ENCODE measurements around the gene SDE2.

Gene SDE2

DNA sequence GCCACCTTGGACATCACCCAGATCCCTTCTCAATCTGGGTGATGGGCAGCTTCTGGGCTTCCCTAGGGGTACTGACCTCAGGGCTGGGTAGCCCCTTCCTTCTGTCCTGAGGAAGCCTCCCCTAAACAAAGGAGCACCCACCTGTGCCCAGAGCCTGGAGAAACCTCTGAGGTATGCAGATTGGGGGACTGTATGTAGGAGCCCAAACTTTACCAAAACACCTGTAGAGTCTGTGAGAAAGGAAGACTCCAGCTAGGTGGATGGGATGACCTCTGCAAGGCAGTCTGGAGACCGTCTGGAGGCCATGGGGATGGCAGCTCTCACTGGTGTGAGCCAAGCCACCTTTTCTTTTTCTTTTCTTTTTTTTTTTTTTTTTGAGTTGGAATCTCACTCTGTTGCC, 44.4 kb downstream of the SDE2 start:
- TF ChIP-seq, protein P1, sequence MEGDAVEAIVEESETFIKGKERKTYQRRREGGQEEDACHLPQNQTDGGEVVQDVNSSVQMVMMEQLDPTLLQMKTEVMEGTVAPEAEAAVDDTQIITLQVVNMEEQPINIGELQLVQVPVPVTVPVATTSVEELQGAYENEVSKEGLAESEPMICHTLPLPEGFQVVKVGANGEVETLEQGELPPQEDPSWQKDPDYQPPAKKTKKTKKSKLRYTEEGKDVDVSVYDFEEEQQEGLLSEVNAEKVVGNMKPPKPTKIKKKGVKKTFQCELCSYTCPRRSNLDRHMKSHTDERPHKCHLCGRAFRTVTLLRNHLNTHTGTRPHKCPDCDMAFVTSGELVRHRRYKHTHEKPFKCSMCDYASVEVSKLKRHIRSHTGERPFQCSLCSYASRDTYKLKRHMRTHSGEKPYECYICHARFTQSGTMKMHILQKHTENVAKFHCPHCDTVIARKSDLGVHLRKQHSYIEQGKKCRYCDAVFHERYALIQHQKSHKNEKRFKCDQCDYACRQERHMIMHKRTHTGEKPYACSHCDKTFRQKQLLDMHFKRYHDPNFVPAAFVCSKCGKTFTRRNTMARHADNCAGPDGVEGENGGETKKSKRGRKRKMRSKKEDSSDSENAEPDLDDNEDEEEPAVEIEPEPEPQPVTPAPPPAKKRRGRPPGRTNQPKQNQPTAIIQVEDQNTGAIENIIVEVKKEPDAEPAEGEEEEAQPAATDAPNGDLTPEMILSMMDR (conservative IDR thresholded peaks at IDR 0.05): no peak
- no peak overlapping the region for H3K27ac ChIP-seq

DNA sequence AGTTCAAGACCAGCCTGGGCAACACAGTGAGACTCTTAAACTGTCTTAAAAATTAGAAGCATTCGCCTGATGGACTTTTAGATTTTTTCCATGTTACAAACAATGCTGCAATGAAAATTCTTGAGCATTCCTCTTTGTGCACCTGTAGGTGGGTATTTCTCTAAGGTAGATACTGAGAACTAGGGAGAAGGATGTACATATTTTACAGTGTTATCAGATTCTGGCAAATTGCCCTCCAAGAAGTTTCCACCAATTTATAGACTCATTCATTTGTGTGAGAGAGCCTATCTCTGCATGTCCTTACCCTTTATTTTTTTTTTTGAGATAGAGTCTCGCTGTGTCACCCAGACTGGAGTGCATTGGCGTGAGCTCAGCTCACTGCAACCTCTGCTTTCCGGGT, 45.8 kb downstream of the SDE2 start:
- H3K27ac ChIP-seq: no peak overlapping the region
- TF ChIP-seq, protein P1 (conservative IDR thresholded peaks at IDR 0.05): no peak

DNA sequence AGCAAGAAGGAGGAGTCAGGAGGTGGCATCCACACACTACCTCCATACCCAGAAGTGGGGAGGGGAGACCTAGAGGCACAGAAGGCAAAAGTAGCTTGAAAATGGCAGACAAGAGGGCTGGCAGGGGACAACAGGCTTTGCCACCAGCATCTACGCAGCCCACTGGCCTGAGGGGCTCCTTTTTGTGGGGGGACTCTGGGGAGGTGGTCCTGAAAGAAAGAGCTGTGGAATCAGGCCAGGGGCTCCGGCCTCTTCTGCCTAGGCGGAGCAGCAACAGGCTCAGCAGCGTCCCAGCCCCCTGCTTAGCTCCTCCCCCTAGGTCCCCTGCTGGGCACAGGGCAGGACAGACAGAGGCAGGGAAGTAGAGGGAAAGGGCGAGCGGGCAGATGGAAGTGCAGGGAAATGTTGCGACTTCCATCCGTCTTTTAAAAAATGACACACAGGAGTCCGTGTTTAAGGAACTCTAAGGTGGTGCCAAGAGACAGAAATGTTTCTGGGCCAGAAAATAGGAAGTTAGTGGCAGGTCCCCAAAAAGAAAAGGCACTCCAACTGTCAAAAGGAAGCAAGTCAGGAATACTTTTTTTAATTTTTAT, 48.1 kb downstream of the SDE2 start:
- H3K27ac ChIP-seq: no peak overlapping the region
- TF ChIP-seq, protein P1 (conservative IDR thresholded peaks at IDR 0.05): no peak

DNA sequence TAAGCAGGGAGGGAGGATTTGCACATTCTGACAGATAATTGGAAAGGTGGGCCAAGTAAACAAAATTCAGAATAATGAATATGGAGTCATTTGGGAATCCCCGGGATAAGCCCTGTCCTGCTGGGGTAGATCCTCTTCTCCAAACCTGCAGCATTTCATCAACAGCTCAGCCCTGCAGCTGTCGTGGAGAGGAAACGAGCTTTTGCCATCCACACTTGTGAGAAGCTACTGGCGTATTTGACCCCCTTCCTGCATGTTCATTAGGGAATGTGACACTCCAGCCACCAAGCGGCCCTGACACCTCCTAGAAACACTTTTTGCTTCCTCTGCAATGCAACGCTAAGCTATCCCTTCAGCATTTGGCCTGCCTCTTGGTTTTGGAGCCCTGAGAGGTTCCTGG, 50.1 kb downstream of the SDE2 start:
- no peak overlapping the region for H3K27ac ChIP-seq
- TF ChIP-seq, protein P1 (conservative IDR thresholded peaks at IDR 0.05): no peak

DNA sequence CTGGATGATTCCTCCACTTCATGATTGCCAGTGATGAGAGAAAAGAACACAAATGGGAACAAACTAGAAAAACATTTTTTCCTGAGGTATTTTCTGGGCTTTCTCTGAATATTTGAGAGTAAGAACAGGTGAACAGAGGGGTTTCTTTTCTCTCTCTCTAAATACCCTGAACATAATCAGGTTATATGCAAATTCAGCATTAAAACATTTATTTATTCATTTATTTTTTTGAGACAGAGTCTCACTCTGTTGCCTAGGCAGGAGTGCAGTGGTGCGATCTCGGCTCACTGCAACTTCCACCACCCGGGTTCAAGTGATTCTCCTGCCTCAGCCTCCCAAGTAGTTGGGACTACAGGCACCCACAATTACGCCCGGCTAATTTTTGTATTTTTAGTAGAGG, 52.3 kb downstream of the SDE2 start:
- H3K27ac ChIP-seq: no peak overlapping the region
- TF ChIP-seq, protein P1 (conservative IDR thresholded peaks at IDR 0.05): no peak

DNA sequence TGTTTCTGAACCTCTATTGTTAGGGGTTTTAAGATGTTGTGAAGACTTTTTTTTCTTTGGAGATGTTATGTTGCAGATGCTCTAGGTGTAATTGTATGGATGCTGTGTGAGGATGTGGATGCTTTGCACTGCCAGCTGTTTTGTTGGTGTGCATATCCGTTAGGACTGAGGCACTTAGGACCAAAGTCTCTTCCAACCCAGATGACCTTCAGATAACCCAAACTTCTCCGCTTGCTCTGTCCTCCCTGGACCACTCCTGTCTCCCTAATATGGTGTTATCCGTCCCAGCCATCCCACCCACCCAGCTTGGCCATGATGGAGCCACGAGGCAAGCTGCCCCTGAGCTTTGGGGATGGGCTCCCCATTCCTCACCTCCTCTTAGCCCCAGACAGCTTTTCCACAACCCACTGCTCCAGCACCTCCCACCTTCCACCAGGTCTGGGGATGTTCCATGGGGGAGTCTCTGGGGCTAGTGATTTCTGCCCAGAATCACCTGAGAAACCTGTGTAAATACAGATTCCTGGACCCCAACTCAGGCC, 53.0 kb downstream of the SDE2 start:
- no peak overlapping the region for H3K27ac ChIP-seq
- TF ChIP-seq, protein P1 (conservative IDR thresholded peaks at IDR 0.05): no peak

DNA sequence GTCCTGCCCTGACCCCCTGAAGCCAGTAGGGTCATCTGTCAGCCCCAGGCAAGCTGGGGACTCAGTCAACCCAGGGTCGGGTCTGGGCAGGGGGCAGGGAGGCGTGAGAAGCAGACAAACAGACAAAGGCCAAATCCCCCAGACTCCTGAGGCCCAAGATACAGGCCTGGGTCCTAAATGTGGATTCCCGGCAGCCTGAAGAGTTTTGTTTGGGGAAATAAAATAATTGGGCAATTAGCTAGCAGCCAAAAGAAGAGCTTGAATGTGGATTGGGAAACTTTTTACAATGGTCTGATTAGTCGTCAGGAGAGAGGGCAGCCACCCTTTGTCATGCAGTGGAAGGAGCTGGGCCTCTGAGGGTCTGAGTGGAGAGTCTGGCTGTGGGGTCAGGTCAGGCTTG, 53.6 kb downstream of the SDE2 start:
- no peak overlapping the region for H3K27ac ChIP-seq
- TF ChIP-seq, protein P1 (conservative IDR thresholded peaks at IDR 0.05): no peak
